Stimulated activated naive CD4-positive, alpha-beta T cell treated with Interleukin-2 at 50 U/mL for 16 hours (primary cell): Measurements from ENCODE around the gene SLC25A23.
"Not testable (repeated sequence)": the region's sequence is repeated elsewhere in the genome, so short reads cannot be mapped to it uniquely, and the experiment has no call there.

Source experiments
- DNase-seq: peaks from one replicate; lab custom pipeline; 2025; lab: John Stamatoyannopoulos, UW

Gene SLC25A23

DNA sequence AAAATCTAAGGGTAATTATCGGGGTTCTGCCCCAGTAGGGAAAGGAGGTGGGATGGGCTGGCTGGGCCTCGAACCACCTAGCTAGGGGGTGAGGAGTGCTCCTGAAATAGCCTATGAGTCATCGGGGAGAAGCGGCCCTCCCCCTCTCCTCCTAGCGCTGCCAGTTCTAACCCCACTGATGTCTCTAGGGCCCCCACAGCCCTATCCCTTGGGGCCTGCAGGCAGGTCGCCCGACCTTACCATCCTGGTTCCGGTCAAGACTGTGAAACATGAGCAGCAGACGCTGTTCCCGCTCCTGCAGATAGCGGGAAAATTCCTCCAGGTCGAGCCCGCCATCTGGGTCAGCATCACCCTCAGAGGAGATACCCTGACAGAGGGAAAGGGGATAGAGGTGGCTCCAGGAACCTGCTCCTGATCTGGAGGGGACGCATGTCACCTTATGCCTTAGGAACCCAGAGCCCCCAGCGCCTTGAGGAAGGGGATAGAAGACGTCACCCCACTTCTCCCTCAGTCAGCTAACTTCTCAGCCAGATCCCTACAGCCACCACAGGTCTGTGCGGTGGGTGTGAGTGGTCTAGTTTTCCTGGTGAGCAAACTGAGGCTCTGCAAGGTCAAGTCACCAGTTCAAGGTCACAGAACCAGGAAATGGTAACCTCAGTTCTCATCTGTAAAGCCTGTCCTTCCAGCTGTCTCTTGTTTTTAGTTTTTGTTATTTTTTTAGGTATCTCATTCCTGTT, 1.5 kb downstream of the SLC25A23 start:
- no peak for DNase-seq

DNA sequence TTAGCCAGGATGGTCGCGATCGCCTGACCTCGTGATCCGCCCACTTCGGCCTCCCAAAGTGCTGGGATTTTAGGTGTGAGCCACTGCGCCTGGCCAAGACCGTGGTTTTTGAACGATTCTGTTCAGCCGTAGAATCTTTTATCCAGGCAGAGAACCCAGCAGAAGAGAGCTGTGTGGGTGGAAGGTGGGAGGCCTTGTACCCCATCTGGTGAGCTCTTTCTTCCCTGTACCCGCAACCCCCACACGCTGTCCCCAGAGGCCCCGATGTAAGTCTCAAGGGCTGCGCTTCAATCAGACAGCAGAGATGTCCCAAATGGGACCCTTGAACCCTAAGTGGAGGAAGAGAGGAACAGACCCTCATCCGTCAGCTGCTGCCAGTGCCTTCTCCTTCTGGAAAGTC, 3.7 kb downstream of the SLC25A23 start:
- DNase-seq = no peak

DNA sequence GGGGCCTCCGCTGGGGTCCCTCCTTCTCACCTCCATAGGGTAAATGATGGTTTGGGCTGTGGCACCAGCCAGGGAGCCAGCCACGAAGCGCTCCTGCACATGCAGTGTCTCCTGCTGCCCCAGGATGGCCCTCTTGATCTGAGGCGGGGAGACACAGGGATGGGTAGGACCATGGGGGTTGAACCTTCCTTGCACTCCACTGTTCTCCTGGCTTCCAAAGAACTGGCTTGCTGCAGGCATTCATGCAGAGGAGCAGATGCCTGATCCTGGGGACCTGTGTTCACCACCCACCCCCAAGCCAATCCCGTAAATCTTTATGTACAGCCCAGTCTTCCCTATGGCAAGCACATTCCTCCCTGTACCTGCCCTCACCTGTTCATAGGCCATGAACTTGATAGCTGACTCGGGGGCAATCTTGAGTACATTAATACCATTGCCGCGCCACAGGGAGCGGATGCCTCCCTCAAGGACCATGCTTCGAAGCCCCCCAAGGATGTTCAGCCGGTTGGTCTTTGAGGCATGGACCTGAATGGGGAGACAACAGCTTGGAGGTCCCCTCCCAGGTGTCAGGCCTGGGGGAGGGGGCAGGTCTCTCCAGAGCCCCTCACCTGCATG, 5.5 kb downstream of the SLC25A23 start:
- DNase-seq = no peak

DNA sequence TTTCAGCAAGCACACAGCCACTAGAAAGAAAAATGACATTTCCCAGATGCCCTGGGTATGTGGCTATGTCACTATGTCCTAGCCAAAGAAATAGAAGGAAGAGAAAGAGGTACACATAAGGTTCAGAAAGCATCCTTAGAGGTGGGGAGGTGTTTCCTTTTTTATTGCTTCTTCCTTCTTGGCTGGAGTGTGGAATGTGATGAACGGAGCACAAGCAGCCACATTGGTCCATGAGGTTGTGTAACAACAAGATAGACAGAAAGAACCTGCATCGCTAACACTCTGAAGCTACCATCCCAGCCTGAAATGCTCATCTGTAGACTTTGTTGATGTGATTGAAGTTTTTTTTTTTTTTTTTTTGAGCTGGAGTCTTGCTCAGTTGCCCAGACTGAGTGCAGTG, 6.7 kb downstream of the SLC25A23 start:
- DNase-seq = no peak

DNA sequence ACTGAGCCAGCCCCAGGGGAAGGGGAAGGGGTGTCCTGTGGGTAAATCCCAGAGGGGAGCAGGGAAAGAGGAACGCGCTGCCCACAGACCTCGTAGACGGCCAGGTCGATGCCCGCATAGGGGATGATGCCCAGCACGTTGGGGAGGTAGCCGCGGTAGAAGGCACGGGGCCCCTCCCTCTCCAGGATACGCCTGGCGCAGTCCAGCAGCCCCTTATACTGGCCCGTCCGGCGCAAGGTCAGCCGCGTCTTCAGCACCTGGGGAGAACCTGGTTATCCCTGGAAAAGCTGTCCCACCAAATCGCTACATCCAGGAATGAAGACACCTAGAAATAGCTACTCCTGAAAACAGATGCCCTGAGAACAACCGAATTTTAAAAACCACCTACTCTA, 7.4 kb downstream of the SLC25A23 start:
- DNase-seq = no peak

DNA sequence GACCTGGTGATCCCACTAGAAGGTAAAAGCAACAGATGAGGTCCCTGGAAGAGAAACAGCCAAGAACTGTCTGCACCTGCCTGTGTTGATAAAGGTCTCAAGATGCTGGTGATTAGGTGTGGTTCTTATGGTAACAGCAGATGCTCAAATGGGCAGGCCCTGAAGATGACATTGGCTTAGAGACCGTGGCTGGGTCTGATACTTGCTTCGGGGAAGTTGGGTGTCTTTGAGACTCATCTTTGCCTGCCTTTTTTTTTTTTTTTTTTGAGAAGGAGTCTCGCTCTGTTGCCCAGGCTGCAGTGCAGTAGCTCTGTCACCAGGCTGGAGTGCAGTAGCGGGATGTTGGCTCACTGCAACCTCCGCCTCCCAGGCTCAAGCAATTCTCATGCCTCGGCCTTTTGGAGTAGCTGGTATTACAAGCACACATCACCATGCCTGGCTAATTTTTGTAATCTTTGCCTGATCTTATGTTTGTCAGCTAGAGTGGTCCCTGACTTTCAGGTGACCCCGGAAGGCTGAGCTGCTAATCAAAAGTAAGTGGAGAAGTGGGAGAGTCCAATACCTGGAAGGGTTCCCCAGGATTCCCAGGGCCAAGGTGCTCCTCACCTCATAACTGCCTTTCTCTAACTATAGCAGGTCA, 7.9 kb downstream of the SLC25A23 start:
- no peak for DNase-seq

DNA sequence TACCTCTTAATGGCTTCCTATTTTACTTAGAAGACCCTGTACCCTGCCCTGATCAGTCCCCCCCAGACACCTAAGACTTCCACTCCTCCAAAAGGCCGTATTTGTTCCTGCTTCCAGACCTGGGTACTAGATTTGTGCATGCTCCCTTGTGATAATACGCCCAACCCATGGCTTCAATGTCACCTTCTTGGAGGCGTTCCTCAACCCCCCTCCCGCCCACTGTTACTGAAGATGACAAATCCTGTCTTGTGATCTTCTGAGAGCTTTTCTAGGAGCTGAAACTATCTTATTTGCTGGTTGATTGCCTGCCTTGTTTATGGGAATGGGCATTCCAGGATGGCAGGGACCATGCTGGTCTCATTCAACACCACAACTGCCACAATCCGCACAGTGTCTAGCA, 9.4 kb downstream of the SLC25A23 start:
- no peak for DNase-seq

DNA sequence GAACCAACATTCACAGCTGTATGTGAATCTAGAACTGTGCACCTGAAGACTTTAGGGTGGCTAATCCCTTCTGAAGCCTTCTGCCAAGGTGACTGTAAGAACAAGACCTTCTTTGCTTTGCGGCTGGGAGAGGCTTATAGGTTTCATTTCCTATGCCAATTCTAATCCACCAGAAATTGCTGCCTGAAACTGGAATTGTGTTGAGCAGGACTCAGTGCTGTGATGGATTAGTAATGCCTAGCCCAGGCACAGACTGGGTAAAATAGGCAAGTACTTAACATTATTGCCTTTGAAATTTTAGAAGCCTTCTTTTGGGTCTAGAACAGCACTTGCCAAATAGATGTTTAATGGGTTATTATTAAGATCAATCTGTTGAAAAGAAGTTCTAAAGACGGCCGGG, 11.5 kb downstream of the SLC25A23 start:
- no peak for DNase-seq

DNA sequence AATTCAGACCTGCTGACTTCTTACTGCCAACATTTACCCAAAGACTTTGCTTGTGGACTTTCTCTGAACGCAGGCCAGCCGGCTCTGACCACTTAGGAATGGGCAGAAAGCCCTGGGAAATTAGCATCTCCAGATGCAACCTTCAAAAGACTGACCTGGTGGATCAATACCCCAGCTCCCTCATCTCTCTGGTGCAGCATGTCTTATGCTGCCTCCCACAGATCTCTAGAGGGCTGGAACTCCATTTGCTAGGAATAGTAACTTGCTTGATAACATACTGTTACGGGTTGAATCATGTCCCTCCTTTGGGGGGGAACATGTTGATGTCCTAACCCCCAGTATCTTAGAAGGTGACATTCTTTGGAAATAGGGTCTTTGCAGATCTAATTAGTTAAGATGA, 13.1 kb downstream of the SLC25A23 start:
- DNase-seq = no peak

DNA sequence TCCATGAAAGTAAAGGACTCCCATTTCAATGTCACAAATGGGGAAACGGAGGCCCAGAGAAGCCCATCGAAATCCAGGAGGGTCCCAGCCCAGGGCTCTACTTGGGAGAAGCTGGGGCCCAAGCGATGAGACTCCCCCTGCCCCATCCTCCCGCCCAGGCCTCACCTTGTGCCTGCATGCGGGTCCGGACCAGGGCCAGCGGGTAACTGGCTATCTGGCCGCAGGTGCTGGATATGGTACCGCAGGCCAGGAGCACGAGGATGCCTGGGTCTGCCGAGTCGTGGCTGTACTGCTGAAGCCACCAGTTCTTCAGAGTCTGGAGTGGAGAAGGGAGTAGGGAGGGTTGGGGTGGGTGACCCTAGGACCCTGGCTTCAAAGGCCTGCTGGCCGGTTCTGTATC, 15.6 kb downstream of the SLC25A23 start:
- no peak for DNase-seq

DNA sequence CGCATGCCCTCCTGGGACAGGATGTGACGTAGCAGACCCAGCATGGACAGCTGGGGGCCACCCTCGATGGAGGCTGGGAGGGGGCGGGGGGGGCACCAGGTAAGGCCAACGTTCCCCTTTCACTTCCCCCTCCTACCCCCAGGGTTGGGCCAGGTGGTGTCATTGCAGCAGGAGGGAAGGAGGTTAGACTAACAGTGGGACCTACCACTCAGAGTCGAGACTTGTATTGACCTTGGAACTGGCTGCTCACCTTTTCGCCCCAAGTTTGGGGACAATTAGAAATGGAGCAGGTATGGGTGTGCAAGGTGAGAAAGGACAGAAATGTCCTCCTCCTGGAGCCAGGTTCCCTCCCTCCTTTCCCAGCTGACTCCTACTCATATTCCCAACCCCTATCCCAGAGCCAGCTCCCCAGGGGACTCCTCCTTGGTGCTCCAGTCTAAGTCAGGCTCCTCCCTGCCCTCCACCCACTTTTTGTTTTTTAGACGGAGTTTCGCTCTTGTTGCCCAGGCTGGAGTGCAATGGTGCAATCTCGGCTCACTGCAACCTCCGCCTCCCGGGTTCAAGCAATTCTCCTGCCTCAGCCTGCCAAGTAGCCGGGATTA, 17.4 kb downstream of the SLC25A23 start:
- DNase-seq = no peak

DNA sequence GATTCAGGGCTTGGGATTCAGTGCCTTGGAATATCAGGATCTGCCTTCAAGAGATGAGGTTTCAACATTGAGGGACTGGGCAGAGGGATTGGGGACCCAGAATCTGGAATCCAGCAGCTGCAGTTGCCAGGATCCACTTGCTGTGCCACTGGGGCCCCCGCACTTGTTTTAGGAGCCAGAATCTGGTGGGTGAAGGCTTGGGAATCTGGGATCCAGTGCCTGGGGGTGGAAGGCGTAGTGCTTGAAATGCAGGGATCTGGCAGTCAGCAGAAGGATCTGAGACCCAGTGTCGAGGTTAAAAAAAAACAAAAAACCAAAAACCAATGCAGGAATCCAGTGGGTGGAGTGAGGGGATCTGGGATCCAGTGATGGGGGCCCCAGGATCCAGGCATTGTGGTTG, 18.7 kb downstream of the SLC25A23 start:
- no peak for DNase-seq

DNA sequence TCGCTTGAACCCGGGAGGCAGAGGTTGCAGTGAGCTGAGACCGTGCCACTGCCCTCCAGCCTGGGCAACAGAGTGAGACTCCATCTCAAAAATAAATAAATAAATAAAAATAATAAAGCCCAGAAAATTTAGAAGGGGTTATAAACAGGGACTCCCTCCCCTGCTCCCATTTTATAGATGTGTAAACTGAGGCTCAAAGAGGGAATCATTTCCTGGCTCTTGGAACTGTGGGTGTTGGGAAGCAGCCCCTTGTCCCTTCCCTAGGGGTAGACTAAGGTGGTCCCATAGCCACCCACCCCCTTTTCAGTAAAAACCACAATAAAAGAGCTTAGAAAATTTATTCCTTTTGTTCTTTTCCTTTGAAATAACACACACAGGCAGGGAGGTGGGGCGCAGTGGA, 19.8 kb downstream of the SLC25A23 start:
- no peak for DNase-seq

DNA sequence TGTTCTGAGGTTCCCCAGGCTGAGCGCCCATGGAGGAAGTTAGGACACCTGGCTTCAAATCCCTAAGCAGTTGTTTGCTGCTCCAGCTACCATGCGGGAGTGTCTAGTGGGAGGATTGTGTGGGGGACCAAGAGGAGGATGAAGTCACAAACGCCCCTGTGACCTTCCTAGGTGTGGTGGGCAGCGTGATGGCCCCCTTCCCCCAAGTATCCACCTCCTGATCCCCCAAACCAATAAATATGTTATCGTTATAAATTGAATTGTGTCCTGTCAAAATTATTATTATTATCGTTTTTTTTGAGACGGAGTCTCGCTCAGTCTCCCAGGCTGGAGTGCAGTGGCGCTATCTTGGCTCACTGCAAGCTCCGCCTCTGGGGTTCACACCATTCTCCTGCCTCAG, 25.9 kb downstream of the SLC25A23 start, which contains the start of gene SLC25A41:
TSS of gene SLC25A41 (minus strand) at position 101 of the 400 bp plus-strand sequence. CDS start at position 31, 70 bp downstream.
- DNase-seq = no peak

DNA sequence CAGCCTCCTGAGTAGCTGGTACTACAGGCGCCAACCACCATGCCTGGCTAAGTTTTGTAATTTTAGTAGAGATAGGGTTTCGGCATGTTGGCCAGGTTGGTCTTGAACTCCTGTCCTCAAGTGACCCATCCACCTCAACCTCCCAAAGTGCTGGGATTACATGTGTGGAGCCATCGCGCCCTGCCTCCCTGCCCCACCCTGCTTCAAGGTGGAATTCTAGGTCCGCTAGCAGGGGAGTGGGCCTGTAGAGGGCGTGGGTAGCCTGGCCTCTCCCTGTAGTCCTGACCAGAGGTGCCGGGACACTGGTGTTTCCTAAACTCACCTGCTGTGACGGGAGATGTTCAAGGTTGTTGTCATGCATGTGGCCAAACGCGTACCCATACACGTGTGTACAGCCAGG, 26.4 kb downstream of the SLC25A23 start:
- no peak for DNase-seq

DNA sequence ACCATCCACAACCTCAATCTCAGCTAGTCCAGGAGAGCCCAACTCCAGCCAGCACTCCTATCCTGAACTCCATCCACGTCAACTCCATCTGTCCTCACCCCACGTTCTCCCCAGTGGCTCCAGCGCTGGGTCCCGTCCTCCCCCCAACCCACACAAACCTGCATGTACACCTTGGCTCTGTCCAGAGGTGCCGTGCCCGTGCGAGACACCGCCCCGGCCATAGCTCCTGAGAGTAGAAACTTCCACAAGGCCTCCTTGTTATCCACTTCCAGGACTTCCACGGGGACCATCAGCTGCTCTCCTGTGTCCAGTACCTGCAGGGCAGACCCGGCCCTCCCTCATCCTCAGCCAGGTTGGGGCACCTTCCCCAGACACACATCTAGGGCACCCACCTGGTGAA, 27.7 kb downstream of the SLC25A23 start:
- no peak for DNase-seq

DNA sequence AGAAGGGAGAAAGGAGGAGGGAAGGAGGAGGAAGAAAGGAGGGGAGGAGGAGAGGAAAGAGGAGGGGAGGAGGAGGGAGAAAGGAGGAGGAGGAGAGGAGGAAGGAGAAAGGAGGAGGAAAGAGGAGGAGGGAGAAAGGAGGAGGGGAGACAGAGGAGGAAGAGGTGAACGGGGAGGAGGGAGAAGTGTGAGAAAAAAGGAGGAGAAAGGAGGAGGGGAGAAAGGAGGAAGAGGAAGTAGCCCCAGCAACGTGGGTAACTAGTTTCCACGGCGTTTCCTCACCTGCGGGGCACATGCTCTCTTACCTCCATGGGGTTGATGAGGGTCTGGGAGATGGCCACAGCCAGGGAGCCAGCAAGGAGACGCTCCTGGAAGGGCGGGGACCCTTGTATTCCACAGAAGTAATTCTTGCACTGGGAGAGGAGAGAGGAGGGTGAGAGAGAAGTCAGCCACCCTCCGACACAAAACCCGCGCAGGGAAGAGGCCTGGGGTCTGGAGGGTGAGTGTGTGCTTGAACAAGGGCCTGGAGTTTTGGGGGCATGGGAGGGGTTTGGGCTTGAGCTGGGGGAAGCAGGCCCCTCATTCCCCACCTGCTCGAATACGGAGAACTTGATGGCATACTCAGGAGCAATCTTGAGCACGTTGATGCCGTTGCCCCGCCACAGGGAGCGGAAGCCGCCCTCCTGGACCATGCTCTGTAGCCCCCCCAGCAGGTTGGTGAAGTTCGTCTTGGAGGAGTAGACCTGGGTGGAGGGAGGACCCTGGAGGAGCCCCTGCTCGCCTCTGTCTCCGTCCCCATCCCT, 30.0 kb downstream of the SLC25A23 start:
- no peak for DNase-seq

DNA sequence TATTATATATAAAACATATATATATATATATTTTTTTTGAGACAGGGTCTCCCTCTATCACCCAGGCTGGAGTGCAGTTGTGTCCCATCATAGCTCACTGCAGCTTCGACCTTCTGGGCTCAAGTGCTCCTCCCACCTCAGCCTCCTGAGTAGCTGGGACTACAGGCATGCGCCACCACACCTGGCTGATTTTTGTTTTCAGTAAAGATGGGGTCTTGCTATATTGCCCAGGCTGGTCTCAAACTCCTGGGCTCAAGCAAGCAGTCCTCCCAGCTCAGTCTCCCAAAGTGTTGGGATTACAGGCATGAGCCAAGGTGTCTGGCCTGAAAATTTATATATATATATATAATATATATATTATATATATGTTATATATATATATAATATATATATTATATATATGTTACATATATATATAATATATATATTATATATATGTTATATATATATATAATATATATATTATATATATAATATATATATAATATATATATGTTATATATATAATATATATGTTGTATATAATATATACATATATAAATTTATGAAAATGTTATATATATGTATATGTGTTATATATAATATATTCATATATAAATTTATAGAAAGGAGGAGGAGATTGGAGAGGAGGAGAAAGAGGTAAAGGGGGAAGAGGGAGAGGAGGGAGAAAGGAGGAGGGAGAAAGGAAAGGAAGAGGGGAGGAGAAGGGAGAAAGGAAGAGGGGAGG, 30.7 kb downstream of the SLC25A23 start:
- not testable (repeated sequence) for DNase-seq

DNA sequence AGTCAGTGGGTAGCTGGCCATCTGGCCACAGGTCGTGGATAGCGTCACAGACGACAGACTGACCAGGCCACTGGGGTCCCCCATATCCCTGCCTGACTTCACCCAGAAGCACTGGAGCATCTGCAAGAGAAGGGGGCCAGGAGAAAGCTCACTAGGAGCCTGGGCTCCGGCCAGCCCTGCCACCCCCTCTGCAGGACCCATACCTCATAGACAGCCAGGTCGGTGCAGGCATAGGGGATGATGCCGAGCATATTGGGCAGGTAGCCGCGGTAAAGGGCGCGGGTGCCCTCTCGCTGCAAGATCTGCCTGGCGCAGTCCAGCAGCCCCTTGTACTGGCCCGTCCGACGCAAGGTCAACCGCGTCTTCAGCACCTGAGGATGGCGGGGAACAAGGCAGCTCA, 32.5 kb downstream of the SLC25A23 start:
- no peak for DNase-seq

DNA sequence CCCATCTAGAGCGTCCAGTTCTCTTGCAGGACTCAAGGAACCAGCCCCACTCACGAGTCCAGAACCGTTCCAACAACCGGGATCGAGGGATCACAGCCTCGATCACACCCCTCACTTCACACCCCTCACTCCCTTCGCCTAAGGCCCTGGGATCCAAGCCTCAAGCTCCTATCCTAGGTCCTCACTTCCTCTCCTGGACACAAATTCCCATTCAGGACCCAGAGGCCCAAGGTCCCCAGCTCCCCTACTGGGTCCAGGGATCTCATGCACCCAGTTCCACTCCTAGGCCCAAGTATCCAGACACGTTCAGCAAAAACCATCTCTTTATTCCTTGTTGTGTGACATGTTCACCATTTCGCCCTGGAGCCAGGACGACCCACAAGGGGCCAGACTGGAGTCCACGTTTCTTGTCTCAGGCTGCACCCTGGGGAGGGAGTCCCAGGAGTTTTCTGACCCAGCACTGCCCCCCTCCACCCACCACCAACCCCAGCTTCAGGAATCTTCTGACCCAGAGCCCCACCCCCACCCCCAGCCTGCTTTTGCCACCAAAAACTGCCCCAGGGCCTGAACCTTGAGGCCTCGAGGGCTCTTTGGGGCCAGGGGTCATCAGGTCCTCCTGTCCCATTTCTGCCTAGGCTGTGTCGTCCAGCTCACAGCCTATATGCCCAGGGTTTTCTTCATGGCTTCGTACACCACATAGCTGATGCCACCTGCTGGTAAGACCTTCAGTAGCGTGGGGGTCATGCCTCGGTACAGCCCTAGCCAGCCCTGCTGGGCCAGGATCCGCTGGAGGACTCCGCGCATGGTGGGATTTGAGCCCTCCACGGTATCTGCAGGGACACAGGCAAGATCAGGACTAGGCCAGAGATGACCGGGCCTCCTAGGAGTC, 33.6 kb downstream of the SLC25A23 start:
- no peak for DNase-seq
